BE2C (cell line): Measurements from ENCODE around the gene LHX5.

Experiments used
- DNase-seq: peaks from one replicate; pipeline ENCODE4 v3.0.0-alpha.2; 2020
- H3K27me3 ChIP-seq: fragments of 250-450 bp; sonication (Bioruptor Pico); 2 replicates; pipeline ENCODE4 v1.5.1; 2020; ENCODE audit warnings: mild to moderate bottlenecking
- H3K36me3 ChIP-seq: fragments of 250-450 bp; sonication (Bioruptor Pico); 2 replicates; pipeline ENCODE4 v1.5.1; 2020; ENCODE audit warnings: mild to moderate bottlenecking
- H3K4me1 ChIP-seq: fragments of 250-450 bp; sonication (Bioruptor Pico); 2 replicates; pipeline ENCODE4 v1.5.1; 2020
- H3K4me3 ChIP-seq: 2 replicates; pipeline ENCODE4 v1.5.1; 2011; ENCODE audit warnings: low read depth, low read length
- H3K9me3 ChIP-seq: fragments of 250-450 bp; sonication (Bioruptor Pico); 2 replicates; pipeline ENCODE4 v1.5.1; 2020
- CTCF ChIP-seq: IDR thresholded peaks from 2 replicates; pipeline ENCODE4 v1.5.1; 2012; ENCODE audit warnings: mild to moderate bottlenecking, low read depth, low read length

The LHX5 gene

GRCh38 chr12:113506867-113507266 is 35.2 kb upstream of the LHX5 start:
- H3K4me1 ChIP-seq = no peaks in the 10 kb centered on the region
- DNase-seq = no peak
- no peak for TF ChIP-seq CTCF
- H3K27me3 ChIP-seq = peaks cover 22% of the 10 kb centered on the region
- no peak overlapping the region for H3K4me3 ChIP-seq
- H3K36me3 ChIP-seq = no peaks in the 10 kb centered on the region
- H3K9me3 ChIP-seq = no peaks in the 10 kb centered on the region

- H3K4me1 ChIP-seq = no peaks in the 10 kb centered on the region
- no peak for TF ChIP-seq CTCF
- H3K9me3 ChIP-seq = no peaks in the 10 kb centered on the region
- no peak for DNase-seq
- H3K36me3 ChIP-seq = no peaks in the 10 kb centered on the region
- H3K4me3 ChIP-seq = no peak overlapping the region
- H3K27me3 ChIP-seq = peaks cover 23% of the 10 kb centered on the region
Measured at GRCh38 chr12:113505941-113506340, 34.3 kb upstream of the LHX5 start.

GRCh38 chr12:113504917-113505316 is 33.2 kb upstream of the LHX5 start:
- Histone ChIP-seq H3K9me3 (no peaks in the 10 kb centered on the region), H3K27me3 (peaks cover 23% of the 10 kb centered on the region), H3K4me1 (no peaks in the 10 kb centered on the region), H3K36me3 (no peaks in the 10 kb centered on the region), H3K4me3 (no peak overlapping the region)
- no peak for TF ChIP-seq CTCF
- DNase-seq = no peak

- H3K4me3 ChIP-seq = no peak overlapping the region
- H3K27me3 ChIP-seq = peaks cover 22% of the 10 kb centered on the region
- TF ChIP-seq CTCF = no peak
- no peaks in the 10 kb centered on the region for H3K4me1 ChIP-seq
- H3K9me3 ChIP-seq = no peaks in the 10 kb centered on the region
- no peak for DNase-seq
- H3K36me3 ChIP-seq = no peaks in the 10 kb centered on the region
Measured at GRCh38 chr12:113500782-113501311, 29.2 kb upstream of the LHX5 start.

GRCh38 chr12:113500306-113500675 is 28.6 kb upstream of the LHX5 start:
- Histone ChIP-seq H3K27me3 (peaks cover 19% of the 10 kb centered on the region), H3K36me3 (no peaks in the 10 kb centered on the region), H3K4me1 (no peaks in the 10 kb centered on the region), H3K9me3 (no peaks in the 10 kb centered on the region), H3K4me3 (no peak overlapping the region)
- TF ChIP-seq CTCF = no peak
- DNase-seq = no peak

- H3K9me3 ChIP-seq = no peaks in the 10 kb centered on the region
- peaks cover 19% of the 10 kb centered on the region for H3K27me3 ChIP-seq
- no peak overlapping the region for H3K4me3 ChIP-seq
- no peak for DNase-seq
- no peak for TF ChIP-seq CTCF
- no peaks in the 10 kb centered on the region for H3K36me3 ChIP-seq
- H3K4me1 ChIP-seq = no peaks in the 10 kb centered on the region
Measured at GRCh38 chr12:113498490-113498889, 26.8 kb upstream of the LHX5 start.
